Measurements from ENCODE around the gene CAPN12.

The CAPN12 gene

GRCh38 chr19:38722947-38723605, 21.2 kb downstream of the CAPN12 start:
- peak overlapping the region; percentile 36 for H3K27ac ChIP-seq
- H3K36me3 ChIP-seq (ENCODE audit: control insufficient read depth, insufficient read depth, low read length) = no peaks in the 10 kb centered on the region
- no peaks in the 10 kb centered on the region for H3K9me3 ChIP-seq (ENCODE audit: control insufficient read depth, low read length)
- no peak overlapping the region for H2AFZ ChIP-seq
- peaks cover 5% of the 10 kb centered on the region for H3K4me1 ChIP-seq
- no peaks in the 10 kb centered on the region for H3K27me3 ChIP-seq (ENCODE audit: control insufficient read depth, insufficient read depth, low read length)
- H3K4me3 ChIP-seq (ENCODE audit: low read depth, low read length) = no peak overlapping the region
- peaks cover 18% of the 10 kb centered on the region for H3K79me2 ChIP-seq
- no peak for TF ChIP-seq CTCF (IDR thresholded peaks at IDR 0.05)
- no peak overlapping the region for H3K4me2 ChIP-seq (ENCODE audit: low read length)
- no peak overlapping the region for H3K9ac ChIP-seq

- Histone ChIP-seq H3K27ac (peak overlapping the region; percentile 36), H3K9me3 (ENCODE audit: control insufficient read depth, low read length) (no peaks in the 10 kb centered on the region), H3K4me1 (peaks cover 5% of the 10 kb centered on the region), H3K36me3 (ENCODE audit: control insufficient read depth, insufficient read depth, low read length) (no peaks in the 10 kb centered on the region), H3K9ac (no peak overlapping the region), H3K27me3 (ENCODE audit: control insufficient read depth, insufficient read depth, low read length) (no peaks in the 10 kb centered on the region), H3K4me3 (ENCODE audit: low read depth, low read length) (no peak overlapping the region), H2AFZ (no peak overlapping the region), H3K79me2 (peaks cover 18% of the 10 kb centered on the region), H3K4me2 (ENCODE audit: low read length) (no peak overlapping the region)
- TF ChIP-seq CTCF (IDR thresholded peaks at IDR 0.05) = no peak
These were observed 22.1 kb downstream of the CAPN12 start for GRCh38 chr19:38721979-38722773.

DNA sequence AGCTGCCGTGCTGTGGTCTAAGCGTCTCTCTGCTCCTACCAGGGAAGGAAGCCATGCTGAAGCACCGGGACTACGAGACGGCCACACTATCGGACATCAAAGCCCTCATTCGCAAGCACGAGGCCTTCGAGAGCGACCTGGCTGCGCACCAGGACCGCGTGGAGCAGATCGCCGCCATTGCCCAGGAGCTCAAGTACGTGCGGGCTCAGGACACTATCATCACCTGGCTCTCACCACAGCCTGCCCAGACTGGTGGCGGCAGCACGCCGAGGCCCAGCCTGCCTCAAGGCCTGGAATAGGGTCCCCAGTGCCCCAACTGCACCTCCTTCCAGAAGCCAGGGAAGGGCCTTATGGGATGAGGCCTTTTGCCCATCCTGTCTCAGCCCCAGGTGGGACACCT, 22.8 kb downstream of the CAPN12 start:
- no peak for TF ChIP-seq CTCF (IDR thresholded peaks at IDR 0.05)
- no peaks in the 10 kb centered on the region for H3K9me3 ChIP-seq (ENCODE audit: control insufficient read depth, low read length)
- no peaks in the 10 kb centered on the region for H3K36me3 ChIP-seq (ENCODE audit: control insufficient read depth, insufficient read depth, low read length)
- H3K9ac ChIP-seq = no peak overlapping the region
- H3K79me2 ChIP-seq = peaks cover 17% of the 10 kb centered on the region
- no peak overlapping the region for H3K4me3 ChIP-seq (ENCODE audit: low read depth, low read length)
- no peak overlapping the region for H3K4me2 ChIP-seq (ENCODE audit: low read length)
- no peak overlapping the region for H2AFZ ChIP-seq
- H3K4me1 ChIP-seq = peaks cover 4% of the 10 kb centered on the region
- no peak overlapping the region for H3K27ac ChIP-seq
- H3K27me3 ChIP-seq (ENCODE audit: control insufficient read depth, insufficient read depth, low read length) = no peaks in the 10 kb centered on the region

- Histone ChIP-seq H3K36me3 (ENCODE audit: control insufficient read depth, insufficient read depth, low read length) (no peaks in the 10 kb centered on the region), H3K79me2 (peaks cover 15% of the 10 kb centered on the region), H3K27ac (no peak overlapping the region), H3K9ac (no peak overlapping the region), H3K4me2 (ENCODE audit: low read length) (no peak overlapping the region), H3K4me3 (ENCODE audit: low read depth, low read length) (no peak overlapping the region), H3K9me3 (ENCODE audit: control insufficient read depth, low read length) (no peaks in the 10 kb centered on the region), H2AFZ (no peak overlapping the region), H3K27me3 (ENCODE audit: control insufficient read depth, insufficient read depth, low read length) (no peaks in the 10 kb centered on the region), H3K4me1 (no peaks in the 10 kb centered on the region)
- no peak for TF ChIP-seq CTCF (IDR thresholded peaks at IDR 0.05)
These were observed 23.6 kb downstream of the CAPN12 start for GRCh38 chr19:38720559-38721236.
